ENCODE data around the gene CAMTA2.

- TF ChIP-seq CTCF (IDR thresholded peaks at IDR 0.05), result no peak
- TF ChIP-seq POLR2A (IDR thresholded peaks at IDR 0.05), result no peak
Measured at GRCh38 chr17:4921320-4921719, 66.2 kb downstream of the CAMTA2 start.

Data from body of pancreas (tissue), 4 donors.